Measurements from ENCODE around the gene PDIA5.
A peak's percentile ranks its signal among the peaks of the same experiment; 100 is the strongest.

The PDIA5 gene

DNA sequence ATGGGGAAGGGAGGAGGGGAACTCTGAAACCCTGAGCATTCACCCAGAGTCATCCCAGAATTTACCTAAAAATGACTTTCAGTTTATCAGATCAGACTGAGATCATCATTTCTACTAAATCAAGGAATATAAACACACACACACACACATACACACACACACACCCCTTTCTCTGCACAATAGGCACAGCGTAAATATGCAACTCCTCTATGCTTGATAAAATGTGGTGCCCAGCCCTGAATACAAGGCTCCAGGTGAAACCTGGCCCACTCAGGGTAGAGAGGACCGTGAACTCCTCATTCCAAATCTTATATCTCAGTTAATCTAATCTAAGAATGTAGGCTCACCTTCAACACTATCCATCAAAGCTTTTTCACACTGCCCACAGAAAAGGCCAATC lies 103.1 kb downstream of the PDIA5 start:
- no peak for DNase-seq

DNA sequence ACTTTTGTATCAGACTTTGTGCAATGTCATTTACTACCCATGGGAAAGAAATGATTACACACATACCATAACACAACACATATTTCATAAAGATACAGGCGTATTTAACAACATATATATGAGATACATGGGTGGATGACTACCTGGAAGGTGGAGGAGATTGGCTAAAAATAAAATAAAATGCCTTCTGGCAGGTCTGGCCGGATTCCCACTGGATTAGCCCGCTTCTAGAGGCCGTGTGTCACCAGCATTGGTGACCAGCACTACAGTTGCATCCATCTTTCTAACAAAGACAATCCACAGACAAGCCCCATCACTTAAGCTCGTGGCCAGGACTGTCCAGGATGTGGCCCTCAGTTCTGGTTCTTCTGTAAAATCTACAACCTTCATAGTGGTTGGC lies 114.0 kb downstream of the PDIA5 start:
- no peak for DNase-seq

DNA sequence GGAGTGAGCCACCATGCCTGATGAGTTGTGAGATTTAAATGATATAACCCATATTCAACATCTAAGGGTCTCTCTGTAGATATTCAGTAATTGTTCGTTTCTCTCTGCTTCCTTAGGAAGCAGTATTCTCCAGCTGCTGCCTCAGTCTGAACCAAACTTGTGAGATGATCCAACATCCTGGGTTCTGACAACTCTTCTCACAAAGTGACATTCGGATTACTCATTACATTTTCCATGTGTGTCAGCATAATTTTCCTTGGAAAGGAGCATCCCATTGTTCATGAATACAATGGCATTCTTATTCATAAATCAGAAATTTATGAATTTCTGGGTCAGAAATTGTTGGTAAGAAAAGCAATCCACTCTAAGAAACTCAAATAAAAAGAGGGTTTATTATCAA lies 119.9 kb downstream of the PDIA5 start:
- DNase-seq: peak; percentile 45

DNA sequence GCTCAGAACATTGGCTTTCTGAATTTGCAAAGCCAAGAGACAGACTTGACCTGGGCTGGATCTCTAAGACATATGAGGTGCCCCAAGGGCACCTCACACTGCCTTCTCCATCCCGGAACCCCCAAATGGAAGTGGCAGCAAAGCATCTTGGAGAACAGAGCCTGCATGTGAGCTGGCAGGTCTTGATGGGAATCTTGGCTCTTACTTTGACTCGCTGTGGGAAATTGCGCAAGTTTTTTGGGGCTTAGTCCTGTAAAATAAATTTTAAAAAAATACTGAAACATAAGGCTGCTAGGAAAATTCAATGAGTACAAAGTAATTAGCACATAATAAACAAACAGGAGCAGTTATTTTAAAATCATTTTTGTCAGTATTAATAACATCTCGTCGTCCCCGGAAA lies 121.2 kb downstream of the PDIA5 start:
- no peak for DNase-seq

DNA sequence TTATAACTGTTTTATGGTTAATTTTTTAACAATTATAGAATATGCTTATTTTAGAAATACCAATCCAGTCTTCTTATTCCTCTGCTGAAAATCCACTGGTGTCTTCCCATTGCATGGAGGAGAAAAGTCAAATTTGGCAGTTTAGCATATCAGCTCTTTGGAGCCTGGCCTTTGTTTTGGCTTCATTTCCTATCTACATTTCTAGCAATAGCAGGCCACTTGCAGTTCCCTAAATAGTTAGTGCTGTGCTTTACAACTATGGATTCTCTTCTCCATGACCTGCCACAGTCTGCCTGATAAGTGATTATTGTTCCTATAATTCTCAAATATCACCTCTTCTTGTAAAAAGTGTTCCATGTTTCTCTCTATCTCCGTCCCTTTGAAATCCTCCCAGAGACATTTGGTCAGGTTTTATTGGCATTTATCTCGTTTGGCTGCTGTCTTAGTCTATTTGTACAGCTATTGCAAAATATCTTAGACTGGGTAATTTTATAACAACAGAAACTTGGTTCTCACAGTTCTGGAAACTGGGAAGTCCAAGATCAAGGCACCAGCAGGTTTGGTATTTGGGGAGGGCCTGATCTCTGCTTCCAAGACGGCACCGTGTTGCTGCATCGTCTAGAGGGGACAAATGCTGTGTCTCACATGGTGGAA lies 126.8 kb downstream of the PDIA5 start:
- DNase-seq: no peak

DNA sequence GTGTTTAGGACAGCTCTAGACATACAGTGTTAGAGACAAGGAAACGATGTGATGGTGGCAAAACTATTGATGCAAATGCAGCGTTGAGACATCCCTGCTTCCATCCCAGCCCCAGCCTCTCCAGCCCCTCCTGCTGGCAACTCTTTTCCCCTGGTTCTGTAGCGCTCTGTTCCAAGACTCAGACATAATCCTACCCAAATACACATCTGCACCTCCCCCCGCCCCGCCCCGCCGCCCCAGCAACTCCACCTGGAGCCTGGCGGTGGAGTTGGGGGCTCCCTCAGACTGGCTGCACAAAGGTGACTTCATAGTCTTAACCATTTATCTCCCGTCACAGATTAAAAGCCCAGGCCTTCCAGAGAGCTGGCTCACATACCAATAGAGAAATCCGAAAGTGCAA lies 127.7 kb downstream of the PDIA5 start:
- DNase-seq: peak; percentile 16

DNA sequence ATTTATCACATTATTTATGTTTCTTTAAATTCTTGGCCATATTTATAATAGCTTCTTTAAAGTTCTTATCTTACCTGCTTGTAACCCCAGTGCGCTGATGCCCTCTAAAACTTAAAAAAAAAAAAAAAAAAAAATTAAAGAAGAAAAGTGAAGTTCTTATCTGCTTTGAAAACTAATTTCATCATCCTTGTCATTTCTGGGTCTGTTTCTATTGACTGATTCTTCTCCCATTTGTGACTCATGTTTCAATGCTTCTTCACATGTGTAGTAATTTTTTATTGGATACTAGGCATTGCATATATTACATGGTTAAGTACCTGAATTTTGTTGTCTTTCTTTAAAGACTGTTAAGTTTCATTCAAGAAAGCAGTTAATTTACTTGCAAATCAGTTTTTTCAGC lies 131.5 kb downstream of the PDIA5 start:
- no peak for DNase-seq

DNA sequence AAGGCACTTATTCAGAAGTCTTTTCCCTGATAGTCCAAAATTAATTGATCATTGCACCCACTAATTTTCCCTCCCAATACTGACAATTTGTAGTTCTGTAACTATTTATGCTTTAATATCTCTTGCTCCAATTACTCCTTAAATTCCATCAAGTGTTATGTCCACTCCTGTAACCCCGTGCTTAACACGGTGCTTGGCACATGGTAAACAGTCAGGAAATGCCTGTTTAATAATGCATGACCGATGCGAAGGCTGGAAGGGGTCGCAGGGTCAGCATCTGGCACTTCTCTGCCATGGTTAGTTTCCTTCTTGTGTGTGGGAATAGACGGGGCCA lies 134.4 kb downstream of the PDIA5 start:
- no peak for DNase-seq

DNA sequence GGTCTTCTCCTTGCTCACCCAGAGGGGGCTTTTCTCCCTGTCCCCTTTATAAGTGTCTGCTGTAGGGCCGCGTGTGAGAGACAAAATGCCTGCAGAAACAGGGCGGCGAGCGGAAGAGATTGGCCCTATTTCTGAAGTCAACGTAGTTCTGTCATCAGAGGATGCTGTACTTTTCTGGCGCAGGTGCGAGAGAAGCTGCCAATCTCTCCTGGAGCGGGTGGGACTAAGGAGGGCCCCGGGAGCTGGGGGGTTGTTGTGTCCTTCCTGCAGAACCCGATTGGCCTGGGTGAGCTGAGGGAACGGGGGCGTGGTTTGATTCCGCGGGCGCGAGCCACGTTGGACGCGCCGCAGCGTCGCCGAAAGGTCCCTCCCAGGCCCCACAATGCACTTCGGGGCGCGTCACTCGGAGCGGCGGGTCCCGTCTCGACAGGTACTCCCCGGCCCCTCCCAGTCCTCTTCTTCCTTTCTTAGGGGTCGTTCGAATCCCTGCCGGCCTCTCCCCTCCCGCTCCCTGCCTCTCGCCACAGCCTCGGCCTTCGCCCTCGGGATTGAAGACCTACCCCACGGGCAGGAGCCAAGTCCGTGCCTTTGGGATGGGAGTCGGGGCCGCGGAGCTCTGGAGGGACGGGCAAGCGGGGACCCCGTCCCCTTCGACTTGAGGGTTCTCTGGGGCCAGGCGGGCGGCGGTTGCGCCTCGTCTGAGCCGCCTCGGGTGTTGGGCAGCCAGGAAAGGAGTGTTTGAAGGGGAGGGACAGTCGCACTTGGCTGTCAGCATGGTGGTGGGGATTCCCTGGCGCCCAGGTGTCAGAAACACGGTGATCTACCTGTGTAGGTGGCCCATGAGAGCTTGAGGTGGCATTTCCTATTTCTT lies 135.0 kb downstream of the PDIA5 start, which contains the start of gene SEC22A:
Gene SEC22A, plus strand, starts transcription at position 387 of the 871 bp plus-strand sequence. CDS start 7,275 bp downstream, outside the sequence.
- DNase-seq: peak; percentile 91

DNA sequence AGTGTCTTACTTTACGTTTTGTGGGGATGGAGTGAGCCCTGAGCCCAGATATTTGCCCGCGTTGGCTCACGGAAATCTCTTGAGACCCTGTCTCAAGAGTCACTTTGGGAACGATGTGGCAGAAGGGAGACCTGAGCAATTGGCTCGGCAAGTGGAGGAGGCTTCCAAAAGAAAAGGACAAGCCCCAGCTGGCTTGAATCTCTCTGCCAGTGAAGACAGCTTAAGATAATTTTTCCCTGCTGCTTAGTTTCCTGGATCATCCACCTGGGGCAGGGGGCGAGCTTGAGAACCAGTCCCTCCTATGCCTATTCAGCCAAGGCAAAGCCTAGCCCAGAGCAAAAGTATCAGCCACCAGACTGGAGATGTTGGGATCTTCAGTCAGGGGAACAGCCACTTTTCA lies 135.6 kb downstream of the PDIA5 start:
- DNase-seq: no peak

Data from fibroblast of skin of back (primary cell).